DMS53 treated with DMSO at 0.1 percent for 48 hours (cell line): ENCODE measurements around the gene ACP4.
"Not testable (repeated sequence)": the region's sequence is repeated elsewhere in the genome, so short reads cannot be mapped to it uniquely, and the experiment has no call there.

Source experiments
- DNase-seq: peaks from one replicate; lab custom pipeline; 2025; ENCODE audit not compliant: unreplicated experiment; lab: John Stamatoyannopoulos, UW

The ACP4 gene

DNA sequence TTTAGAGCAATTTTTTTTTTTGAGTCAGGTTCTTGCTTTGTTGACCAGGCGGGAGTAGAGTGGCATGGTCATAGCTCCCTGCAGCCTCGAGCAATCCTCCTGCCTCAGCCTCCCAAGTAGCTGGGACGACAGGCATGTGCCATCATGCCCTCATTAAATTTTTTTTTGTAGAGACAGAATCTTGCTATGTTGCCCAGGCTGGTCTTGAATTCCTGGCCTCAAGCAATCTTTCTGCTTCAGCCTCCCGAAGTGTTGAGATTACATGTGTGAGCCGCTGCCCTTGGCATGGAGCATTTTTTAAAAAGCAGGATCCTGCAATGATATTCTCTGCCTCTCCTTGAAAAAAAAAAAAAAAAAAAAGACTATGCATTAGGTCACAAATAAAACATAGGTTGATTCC, 14.1 kb upstream of the ACP4 start:
- DNase-seq = no peak

DNA sequence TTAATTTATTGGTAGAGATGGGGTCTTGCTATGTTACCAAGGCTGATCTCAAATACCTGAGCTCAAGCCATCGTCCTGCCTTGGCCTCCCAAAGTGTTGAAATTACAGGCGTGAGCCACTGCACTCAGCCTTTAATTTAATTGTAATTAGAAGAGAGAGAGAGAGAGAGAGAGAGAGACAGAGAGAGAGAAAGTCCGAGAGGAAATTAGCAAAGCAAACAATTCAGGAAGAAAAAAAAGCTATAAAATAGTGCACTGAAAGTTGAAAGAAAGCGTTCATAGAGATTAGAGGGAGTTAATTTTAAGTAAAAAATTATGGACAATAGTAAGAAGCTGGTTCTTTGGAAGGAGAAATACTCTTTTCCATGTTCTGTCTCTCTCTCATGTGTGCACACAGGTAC, 13.0 kb upstream of the ACP4 start:
- DNase-seq = no peak

DNA sequence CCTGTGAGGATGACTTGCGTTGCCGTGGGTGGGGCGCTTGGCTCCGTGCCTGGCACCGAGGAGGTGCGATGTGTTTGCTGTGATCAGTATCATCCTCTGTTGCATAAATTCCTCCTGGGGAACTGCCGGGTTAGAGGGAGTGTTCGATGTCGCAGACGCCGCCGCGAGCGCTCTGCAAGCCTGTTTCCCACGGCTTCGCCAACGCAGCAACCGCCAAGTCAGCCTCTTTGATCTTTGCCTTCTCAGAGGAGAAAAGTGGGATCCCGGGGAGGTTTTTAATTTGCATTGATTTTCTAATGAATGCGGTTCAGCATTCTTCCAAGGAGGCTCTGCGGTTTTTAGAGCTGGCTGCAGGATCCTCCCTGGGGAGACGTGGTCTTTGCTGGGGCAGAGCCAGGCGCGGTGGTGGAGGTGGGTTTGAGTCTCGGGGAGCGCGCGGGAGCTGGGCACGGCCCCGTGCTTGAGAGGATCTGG, 12.3 kb upstream of the ACP4 start:
- DNase-seq = no peak

DNA sequence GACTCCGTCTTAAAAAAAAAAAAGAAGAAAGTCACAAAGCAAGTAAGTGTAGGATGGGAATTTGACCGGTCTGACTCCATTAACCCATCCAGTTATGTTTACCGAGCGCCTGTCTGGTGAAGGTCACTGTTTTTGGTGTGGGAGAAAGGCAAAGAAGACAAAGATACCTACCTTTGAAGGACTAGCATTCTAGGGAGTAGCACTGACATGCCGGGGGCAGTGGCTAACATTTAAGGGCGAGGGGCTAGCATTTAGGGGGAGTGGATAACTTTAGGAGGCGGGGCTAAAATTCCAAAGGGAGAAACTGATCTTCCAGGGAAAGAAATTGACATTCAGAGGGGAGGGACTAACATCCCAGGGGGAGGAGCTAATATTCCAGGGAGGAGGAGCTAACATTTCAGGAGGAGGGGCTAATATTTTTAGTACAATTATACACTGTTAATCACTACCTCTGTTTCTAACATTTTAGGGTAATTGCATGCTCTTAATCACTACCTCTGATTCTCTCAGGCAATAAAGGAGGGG, 11.2 kb upstream of the ACP4 start:
- no peak for DNase-seq

DNA sequence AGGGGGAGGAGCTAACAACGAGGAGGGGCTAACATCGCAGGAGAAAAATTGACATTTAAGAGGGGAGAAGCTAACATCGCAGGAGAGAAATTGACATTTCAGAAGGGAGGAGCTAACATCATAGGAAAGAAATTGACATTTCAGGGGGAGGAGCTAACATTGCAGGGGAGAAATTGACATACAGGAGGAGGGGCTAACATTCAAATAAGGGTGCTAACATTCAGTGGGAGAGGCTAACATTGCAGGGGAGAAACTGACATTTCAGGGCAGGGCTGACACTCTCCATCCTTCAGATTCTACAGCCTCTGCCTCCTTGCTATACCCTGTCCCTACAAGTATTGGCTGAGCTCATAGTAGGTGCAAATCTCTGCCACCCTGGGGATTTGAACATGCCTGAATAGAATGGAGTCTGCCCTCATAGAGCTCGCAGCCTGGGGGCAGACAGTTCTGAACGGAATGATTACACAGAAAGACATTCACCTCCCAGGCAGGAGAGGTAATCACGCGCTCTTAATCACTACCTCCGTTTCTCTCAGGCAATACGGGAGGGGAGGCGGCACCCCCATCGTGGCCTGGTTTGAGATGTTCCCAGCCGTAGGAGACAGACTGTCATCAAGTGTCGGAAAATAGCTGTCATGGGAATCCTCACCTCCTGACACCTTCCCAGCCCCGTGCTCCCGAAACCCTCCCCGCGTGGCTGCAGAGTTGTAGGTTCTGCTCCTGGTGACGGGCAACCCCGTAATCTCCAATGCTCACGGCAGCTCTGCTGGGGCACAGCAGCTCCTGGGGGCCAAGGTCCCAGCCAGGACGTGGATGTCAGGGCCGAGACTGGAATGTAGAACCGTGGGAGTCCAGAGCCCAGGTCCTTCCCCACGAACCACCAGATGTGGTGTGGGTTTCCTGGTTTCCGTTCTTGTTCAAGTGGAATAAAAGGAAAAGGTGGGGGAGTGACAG, 10.4 kb upstream of the ACP4 start:
- DNase-seq = no peak

DNA sequence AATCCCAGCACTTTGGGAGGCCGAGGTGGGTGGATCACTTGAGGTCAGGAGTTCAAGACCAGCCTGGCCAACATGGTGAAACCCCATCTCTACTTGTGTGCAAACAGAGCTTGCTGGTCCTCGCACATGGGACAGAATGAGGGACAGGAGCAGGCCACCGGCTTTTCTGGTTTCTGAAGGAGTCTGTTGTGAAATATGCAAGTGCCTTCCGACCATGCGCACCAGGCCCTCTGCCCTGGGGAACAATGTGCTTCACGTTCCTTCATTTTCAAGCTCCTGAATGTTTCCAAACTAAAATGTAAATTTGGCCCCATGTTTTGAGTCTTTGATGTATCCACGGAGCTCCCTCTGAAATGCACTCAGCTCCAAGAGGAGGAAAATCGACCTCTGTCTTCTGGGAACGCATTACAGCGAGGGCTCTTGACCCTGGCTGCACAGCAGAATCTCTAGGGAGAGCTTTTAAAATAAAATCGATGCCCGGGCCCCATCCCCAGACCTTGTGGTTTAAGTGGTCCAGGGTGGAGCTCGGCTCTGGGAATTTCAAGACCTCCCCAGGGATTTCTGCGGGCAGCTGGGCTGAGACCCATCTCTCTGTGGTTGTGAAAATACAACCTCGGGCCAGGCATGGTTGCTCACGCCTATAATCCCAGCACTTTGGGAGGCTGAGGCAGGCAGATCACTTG, 9.3 kb upstream of the ACP4 start:
- no peak for DNase-seq

DNA sequence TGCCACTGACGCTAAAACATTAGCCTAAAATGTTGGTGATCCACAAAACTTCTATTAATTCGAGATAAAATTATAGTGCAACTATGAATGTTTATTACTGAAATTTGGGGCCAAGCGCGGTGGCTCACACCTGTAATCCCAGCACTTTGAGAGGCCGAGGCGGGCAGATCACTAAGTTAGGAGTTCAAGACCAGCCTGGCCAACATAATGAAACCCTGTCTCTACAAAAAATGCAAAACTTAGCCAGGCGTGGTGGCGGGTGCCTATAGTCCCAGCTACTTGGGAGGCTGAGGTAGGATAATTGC, 6.4 kb upstream of the ACP4 start:
- not testable (repeated sequence) for DNase-seq

DNA sequence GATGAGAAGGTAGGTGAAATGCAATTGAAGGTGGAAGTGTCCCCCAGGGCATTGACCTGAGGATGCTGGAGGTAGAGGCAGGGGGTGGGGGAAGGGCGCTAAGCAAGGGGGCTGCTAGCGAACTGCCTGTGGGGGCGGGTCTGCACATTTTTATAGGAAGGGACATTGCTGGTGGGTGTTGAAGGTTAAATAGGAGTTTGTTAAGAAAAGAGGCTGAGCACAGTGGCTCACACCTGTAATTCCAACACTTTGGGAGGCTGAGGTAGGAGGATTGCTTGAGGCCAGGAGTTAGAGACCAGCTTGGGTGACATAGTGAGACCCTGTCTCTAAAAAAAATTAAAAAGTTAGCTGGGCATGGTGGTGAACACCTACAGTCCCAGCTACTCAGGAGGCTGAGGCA, 5.5 kb upstream of the ACP4 start:
- no peak for DNase-seq

DNA sequence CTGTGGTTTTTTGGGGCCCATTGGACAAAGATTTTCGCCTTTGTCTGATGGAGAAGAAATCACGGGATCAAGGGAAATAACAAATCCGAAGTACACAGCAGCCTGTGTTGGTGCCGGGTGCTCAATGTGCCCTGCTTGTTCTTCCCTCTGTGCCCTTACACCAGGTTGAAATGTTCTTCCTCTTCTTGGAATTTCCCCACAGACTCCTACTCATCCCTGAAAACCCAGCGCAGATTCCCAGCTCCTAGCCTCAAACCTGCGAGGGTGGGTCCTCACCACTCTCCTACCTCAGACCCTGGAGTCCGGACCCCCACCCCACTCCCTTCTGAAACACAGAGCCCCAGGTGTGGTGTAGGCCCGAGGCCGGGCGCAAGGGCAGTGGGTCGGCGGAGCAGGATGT, 4.9 kb upstream of the ACP4 start:
- no peak for DNase-seq

DNA sequence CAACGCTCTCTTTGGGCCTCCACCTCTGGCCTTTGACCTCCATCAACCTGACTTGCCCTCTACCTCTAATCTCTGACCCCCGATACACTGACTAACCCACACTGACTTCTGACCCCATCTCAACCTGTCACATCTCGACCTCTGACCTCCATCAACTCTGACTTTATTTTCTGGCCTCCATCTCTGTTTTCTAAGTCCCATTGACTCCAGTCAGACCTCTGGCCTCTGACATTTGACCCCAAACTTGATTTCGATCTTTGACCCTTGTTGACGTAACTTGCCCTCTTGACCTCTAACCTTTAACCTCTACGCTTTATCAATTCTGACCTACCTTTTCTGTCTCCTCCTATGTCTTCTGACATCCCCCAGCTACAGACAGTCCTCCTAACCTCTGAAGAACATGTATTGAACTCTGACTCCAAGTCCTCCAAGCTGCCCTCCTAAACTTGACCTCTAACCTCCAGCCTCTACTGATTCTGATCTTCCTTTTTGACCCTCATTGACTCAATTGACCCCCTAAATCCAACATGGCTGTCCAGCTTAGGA, 780 bp downstream of the ACP4 start:
- DNase-seq = no peak

DNA sequence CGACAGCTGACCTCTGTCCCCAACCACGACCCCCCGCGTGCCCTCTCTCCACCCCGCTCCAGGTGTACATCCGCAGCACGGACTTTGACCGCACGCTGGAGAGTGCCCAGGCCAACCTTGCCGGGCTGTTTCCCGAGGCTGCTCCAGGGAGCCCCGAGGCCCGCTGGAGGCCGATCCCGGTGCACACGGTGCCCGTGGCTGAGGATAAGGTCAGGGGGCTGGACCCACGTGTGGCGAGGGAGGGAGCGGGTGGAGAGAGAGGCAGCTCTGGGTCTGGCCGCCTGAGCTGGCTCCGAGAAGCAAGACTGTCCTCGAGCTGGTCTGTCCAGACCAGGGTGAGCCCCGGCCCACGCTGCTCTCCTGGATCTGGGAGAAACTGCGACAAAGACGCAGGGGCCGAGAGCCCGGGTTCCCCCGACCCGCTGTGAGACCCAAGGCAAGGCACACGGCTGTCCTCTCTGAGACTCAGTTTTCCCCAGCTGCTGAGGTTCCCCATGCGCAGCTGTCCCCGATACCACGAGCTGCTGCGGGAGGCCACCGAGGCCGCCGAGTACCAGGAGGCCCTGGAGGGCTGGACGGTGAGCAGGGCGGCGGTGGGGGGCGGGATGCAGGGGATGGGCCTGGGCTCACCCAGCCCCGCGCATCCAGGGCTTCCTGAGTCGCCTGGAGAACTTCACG, 1.5 kb downstream of the ACP4 start:
- DNase-seq = no peak

DNA sequence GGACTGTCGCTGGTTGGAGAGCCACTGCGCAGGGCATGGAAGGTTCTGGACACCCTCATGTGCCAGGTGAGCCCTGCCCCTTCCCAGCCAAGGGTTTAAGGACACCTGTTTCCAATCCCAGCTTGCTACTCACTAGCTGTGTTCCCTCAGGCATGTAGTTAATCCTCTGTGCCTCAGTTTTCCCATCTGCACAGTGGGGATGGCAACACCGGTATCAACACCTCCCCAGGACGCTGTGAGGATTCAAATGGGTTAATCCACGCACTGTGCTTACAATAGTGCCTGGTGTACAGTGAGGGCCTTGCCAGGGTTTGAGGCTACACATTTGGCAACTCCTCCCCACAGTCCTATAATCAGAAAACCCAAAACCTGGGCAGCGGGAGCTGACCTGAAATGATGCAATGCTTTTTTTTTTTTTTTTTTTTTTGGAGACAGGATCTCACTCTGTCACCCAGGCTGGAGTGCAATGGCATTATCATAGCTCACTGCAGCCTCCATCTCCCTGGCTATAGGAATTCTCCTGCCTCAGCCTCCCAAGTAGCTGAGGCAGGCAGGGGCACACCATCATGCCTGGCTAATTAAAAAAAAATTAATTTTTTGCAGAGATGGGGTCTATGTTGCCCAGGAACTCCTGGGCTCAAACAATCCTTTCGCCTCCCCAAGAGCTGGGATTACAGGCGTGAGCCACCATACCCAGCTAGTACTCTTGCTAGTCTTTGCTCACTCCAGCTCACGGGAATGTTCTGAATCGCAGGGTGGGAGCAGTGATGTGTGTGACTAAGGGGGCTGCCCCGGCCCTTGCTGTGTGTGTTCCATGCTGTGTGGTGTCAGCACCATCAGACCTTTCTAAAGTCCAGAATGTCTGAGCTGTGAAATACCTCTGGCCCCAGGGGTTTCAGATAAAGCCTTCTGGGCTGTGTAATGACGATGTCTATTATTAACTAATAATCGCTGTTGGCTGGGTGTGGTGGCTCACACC, 2.3 kb downstream of the ACP4 start:
- no peak for DNase-seq

DNA sequence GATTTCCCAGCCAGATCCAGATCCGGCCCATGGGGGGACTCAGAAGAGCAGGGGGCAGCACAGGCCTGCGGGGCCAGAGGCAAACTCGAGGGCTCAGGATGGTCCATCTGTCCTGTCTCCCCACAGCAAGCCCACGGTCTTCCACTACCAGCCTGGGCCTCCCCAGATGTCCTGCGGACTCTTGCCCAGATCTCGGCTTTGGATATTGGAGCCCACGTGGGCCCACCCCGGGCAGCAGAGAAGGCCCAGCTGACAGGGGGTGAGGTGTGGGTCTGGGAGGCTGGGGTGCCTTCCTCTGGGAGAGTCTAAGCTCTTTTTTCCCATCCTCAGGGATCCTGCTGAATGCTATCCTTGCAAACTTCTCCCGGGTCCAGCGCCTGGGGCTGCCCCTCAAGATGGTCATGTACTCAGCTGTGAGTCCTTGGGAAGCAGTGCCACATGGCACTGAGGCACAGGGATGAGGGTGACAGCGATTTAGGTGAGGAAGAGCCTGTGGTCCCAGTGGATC, 3.4 kb downstream of the ACP4 start:
- DNase-seq = no peak

DNA sequence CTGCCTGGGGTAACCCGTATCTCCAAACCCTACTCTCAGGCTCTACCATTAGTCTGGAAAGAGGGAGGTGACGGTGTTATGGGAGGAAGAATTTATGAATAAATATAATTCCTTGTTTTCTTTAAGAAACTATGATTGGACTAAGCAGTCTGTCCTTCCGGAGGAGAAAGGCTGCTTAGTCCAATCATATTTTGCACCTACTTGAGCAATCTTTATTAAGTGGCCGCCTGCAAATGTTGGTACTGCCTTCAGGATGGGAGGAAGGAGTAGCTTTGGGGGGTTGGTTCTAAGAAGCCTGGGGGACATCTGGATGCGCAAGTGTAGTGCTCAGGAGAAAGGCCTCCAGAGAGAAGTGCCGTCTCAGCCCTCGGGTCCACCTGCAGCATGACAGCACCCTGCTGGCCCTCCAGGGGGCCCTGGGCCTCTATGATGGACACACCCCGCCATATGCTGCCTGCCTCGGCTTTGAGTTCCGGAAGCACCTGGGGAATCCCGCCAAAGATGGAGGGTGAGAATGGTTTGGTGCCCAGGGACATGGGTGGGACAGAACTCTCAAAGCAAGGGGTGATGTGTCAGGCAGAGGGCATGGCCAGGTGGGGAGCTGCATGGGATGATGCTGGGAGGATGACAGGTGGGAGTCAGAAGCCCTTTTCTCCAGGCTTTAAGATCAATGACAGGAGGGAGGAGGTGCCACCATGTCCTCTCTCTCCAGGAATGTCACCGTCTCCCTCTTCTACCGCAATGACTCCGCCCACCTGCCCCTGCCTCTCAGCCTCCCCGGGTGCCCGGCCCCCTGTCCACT, 4.1 kb downstream of the ACP4 start:
- peak; percentile 27 for DNase-seq

DNA sequence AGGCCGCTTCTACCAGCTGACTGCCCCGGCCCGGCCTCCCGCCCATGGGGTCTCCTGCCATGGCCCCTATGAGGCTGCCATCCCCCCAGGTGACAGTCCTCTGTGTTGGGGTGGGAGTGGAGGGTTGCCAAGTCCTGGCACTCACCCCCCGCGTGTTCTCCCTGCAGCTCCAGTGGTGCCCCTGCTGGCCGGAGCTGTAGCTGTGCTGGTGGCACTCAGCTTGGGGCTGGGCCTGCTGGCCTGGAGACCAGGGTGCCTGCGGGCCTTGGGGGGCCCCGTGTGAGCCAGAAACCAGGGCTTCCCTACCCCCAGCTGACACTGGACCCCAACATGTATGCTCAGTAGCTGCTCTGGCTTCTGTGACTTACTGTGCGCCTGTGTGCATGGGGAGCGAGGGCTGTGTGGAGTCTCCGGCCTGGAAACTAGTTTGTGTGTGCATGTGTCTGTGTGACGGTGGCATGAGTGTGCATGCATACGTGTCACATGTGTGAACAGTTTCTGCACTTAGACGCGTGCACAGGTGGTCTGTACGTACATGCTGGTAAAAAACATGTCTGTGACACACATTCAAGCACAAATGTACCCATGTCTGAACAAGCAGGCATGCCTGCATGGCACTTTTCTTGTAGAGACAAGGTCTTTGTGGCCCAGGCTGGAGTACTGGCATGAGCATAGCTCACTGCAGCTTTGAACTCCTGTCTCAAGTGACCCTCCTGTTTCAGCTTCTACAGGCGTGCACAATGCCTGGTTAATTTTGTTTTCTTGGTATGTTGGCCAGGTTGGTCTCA, 4.9 kb downstream of the ACP4 start:
- DNase-seq = no peak

DNA sequence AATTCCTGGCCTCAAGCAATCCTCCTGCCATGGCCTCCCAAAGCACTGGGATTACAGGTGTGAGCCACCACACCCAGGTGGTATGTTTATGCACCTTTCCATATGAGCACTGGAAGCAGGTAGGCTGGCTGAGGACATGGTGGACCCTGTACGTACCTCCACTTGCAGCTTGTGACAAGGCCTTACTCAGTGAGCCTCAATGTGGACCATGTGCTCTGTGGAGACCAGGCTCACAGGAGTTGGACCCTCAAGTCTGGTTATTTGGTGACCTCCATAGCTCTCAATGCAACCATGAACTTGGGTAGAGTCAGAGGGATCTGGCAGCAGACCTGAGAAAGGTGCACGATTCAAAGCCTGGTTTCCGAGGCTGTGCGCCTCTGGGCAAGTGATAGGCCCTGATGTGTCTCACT, 5.5 kb downstream of the ACP4 start:
- no peak for DNase-seq

DNA sequence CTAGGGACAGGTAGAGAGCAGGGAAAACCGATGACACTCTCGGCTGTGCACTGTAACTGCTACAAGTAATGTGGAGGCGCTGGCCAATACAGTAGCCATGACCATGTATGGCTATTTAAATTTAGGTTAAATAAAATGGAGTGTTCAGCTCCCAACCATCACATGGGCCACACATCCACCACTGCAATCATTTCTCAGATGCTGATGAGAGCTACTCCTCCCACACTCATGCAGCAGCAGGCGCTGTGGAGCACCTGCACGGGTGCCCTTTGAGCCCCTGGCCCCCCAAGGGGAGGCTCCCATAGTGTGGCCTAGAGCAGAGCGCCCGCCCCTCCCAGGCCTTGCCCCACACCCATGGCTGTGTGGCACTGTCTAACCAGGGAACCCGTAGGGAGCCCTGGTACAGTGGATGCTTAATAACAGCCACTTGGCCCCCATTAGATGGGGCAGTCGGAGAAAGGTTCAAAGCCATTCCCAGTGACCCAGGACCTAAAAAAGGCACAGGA, 6.0 kb downstream of the ACP4 start:
- no peak for DNase-seq
